ENCODE results near the gene ASAP2. TPM values are rescaled to one million over a fixed set of nuclear protein-coding genes. Genes with fewer than 3 reads are reported as not detected.

Gene ASAP2
- total RNA-seq, 1 donor from 2014 or later = 10.0 TPM

DNA sequence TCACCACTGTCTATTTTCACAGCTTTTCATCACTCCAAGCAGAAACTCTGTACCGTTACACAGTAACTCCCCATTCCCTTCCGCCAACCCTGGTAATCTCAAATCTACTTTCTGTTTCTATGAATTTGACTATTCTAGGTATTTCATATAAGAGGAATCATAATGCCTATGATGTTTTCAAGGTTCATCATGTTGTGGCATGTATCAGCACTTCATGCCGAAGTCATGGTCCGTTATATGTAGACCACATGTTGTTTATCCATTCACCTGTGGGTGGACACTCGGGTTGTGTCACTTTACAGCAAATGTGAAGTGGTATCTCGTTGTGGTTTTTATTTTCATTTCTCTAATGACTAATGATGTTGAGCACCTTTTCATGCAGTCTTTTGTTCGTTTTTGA, 238.5 kb downstream of the ASAP2 start:
- intact Hi-C loops (cut with micrococcal nuclease) = no loop called here
- Histone ChIP-seq H3K9me3 (replicated peaks) (no peaks in the 10 kb centered on the region), H3K36me3 (peaks cover 81% of the 10 kb centered on the region), H3K4me1 (no peaks in the 10 kb centered on the region), H3K27me3 (ENCODE audit: low read depth) (no peaks in the 10 kb centered on the region), H3K27ac (replicated peaks) (no peak overlapping the region), H3K4me3 (no peak overlapping the region)
- TF ChIP-seq CTCF (IDR thresholded peaks at IDR 0.05; ENCODE audit: borderline replicate concordance) = no peak
- DNase-seq = no peak

GRCh38 chr2:9451231-9451630, 244.6 kb downstream of the ASAP2 start:
- no peaks in the 10 kb centered on the region for H3K4me1 ChIP-seq
- H3K36me3 ChIP-seq = peaks cover 72% of the 10 kb centered on the region
- no peak overlapping the region for H3K27ac ChIP-seq (replicated peaks)
- no peak for DNase-seq
- no peaks in the 10 kb centered on the region for H3K27me3 ChIP-seq (ENCODE audit: low read depth)
- H3K4me3 ChIP-seq = no peak overlapping the region
- no peak for TF ChIP-seq CTCF (IDR thresholded peaks at IDR 0.05; ENCODE audit: borderline replicate concordance)
- intact Hi-C loops (cut with micrococcal nuclease) = no loop called here
- H3K9me3 ChIP-seq (replicated peaks) = no peaks in the 10 kb centered on the region

Other genes starting within 250 kb of the ASAP2 start
- gene MBOAT2, start 203.1 kb upstream of the ASAP2 start, total RNA-seq = 5.3 TPM
- gene ITGB1BP1, start 216.7 kb downstream of the ASAP2 start, total RNA-seq = 75.6 TPM
- gene CPSF3, start 216.8 kb downstream of the ASAP2 start, total RNA-seq = 15.6 TPM